ENCODE measurements around the gene DDX39B. TPM values are rescaled to one million over a fixed set of nuclear protein-coding genes. Genes with fewer than 3 reads are reported as not detected.

Gene DDX39B
- total and polyA plus RNA-seq, 2 donors (not counting 3 experiments of a cell fraction or from before 2014, with no cell fraction given) = 453 to 766 TPM

DNA sequence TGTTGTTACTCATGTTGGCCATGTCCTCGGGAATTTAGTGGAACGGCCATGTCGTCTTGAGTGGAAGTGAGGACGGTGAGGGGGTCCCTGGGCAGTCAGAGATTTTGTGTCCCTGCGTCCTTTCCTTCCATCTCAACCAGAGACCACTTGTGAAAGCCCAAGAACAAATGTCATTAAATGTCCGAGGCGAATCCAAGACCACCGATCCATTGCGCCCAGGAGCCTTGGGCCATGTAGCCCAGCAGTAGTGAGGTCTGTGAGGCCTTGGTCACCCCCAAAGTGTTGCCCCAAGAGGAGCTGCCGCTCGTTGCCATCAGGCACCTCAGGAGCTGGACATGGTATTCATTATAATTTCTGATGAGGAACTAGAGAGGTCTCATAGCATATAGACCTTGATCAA lies 61.2 kb downstream of the DDX39B start:
- ChIA-PET CTCF (no interaction called here), POLR2A (no interaction called here)
- Histone ChIP-seq H2AFZ (ENCODE audit: low read depth, low read length) (no peak overlapping the region), H3K36me3 (ENCODE audit: control insufficient read depth in 2 of 2, extremely low read depth in 1 of 2, insufficient read depth in 2 of 2, low read length in 2 of 2) (no peaks in the 10 kb centered on the region), H3K9ac (replicated peaks; ENCODE audit: extremely low read depth, insufficient read depth, low read length) (no peak overlapping the region), H3K4me3 (replicated peaks in 1 of 3; ENCODE audit: insufficient read depth in 1 of 3, low read depth in 1 of 3, low read length in 3 of 3) (no peak overlapping the region), H3K27me3 (ENCODE audit: control insufficient read depth in 2 of 2, insufficient read depth in 2 of 2, low read length in 2 of 2) (peaks cover 5 to 15% of the 10 kb centered on the region in 2 experiments), H3K79me2 (ENCODE audit: control insufficient read depth, insufficient read depth, low read length) (no peaks in the 10 kb centered on the region), H3K27ac (ENCODE audit: insufficient read depth, low read depth, low read length) (no peak overlapping the region), H3K9me3 (replicated peaks; ENCODE audit: control insufficient read depth, insufficient read depth, low read length) (no peaks in the 10 kb centered on the region), H3K9me1 (replicated peaks; ENCODE audit: control insufficient read depth, extremely low read depth, insufficient read depth, low read length) (no peaks in the 10 kb centered on the region), H3K4me2 (ENCODE audit: insufficient read depth, low read length) (no peak overlapping the region), H4K20me1 (replicated peaks; ENCODE audit: control insufficient read depth, extremely low read depth, insufficient read depth, low read length) (no peaks in the 10 kb centered on the region), H3K4me1 (ENCODE audit: control insufficient read depth, extremely low read depth, insufficient read depth, low read length) (peaks cover 2% of the 10 kb centered on the region)
- FAIRE-seq (no peak), DNase-seq (ENCODE audit: low read depth, low spot score) (no peak)
- dilution Hi-C loops (cut with MboI; ENCODE audit: extremely low pct_ligation_motif_present, low sequenced_read_pairs) = no loop called here
- TF ChIP-seq FOS (IDR thresholded peaks at IDR 0.05; ENCODE audit: borderline replicate concordance, insufficient read depth, low read length) (no peak), POLR2A (IDR thresholded peaks at IDR 0.05; ENCODE audit: low read depth, low read length) (no peak), JUN (IDR thresholded peaks at IDR 0.05; ENCODE audit: borderline replicate concordance, insufficient read depth, insufficient read length, low read depth) (no peak), POLR2AphosphoS5 (IDR thresholded peaks at IDR 0.05; ENCODE audit: insufficient read depth, low read depth, low read length) (no peak), MYC (IDR thresholded peaks at IDR 0.05; ENCODE audit: low read depth, low read length) (no peak), EZH2 (IDR thresholded peaks at IDR 0.05; ENCODE audit: borderline replicate concordance, low read depth, low read length, severe bottlenecking) (no peak), CTCF (IDR thresholded peaks at IDR 0.05; ENCODE audit: extremely low read depth in 1 of 2, insufficient read depth in 1 of 2, low read depth in 1 of 2, low read length in 2 of 2) (no peak), GATA2 (IDR thresholded peaks at IDR 0.05; ENCODE audit: insufficient read depth, insufficient read length, low read depth, low read length) (no peak)
- TF ChIP-seq, protein P1, sequence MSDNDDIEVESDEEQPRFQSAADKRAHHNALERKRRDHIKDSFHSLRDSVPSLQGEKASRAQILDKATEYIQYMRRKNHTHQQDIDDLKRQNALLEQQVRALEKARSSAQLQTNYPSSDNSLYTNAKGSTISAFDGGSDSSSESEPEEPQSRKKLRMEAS (IDR thresholded peaks at IDR 0.05; ENCODE audit: insufficient read depth, insufficient read length) = no peak
- no TSS peak for BruUV-seq (replicated peaks)
- intact Hi-C loops (cut with micrococcal nuclease) = no loop called here

Small RNAs within 50 kb of the gene (small RNA-seq; reads per million reads assigned to genes)
- gene AL663061.1 (ENCODE audit: insufficient read depth, insufficient read length, low read depth, low replicate concordance) = not detected
- gene RF00019 (ENCODE audit: insufficient read depth, insufficient read length, low read depth, low replicate concordance) = not detected
- gene SNORD117 (ENCODE audit: insufficient read depth, insufficient read length, low read depth, low replicate concordance) = 692 reads per million, percentile 100 among the genes with 10 or more reads in this experiment
- not detected for gene SNORD84 (ENCODE audit: insufficient read depth, insufficient read length, low read depth, low replicate concordance)

Other genes starting within 250 kb of the DDX39B start
- 111 and 126 TPM in 2 replicates for gene HLA-B, start 184.8 kb downstream of the DDX39B start, total RNA-seq
- gene HLA-B, start 184.8 kb downstream of the DDX39B start, polyA plus RNA-seq = 119 and 151 TPM in 2 replicates
- gene MICA, start 138.4 kb downstream of the DDX39B start, total RNA-seq = 42.5 and 45.2 TPM in 2 replicates
- 99.3 and 101 TPM in 2 replicates for gene MICA, start 138.4 kb downstream of the DDX39B start, polyA plus RNA-seq
- 25.9 and 36.3 TPM in 2 replicates for gene MICB, start 43.9 kb downstream of the DDX39B start, total RNA-seq
- gene MICB, start 43.9 kb downstream of the DDX39B start, polyA plus RNA-seq = 32.8 and 35.7 TPM in 2 replicates
- not detected in 2 replicates for gene MCCD1, start 13.0 kb downstream of the DDX39B start, total RNA-seq
- not detected in 2 replicates for gene MCCD1, start 13.0 kb downstream of the DDX39B start, polyA plus RNA-seq
- 0.84 and 1.4 TPM in 2 replicates for gene ATP6V1G2, start 4.6 kb upstream of the DDX39B start, total RNA-seq
- gene ATP6V1G2, start 4.6 kb upstream of the DDX39B start, polyA plus RNA-seq = 0.64 and 0.70 TPM in 2 replicates
- gene NFKBIL1, start 5.6 kb upstream of the DDX39B start, total RNA-seq = 14.6 and 15.5 TPM in 2 replicates
- gene NFKBIL1, start 5.6 kb upstream of the DDX39B start, polyA plus RNA-seq = 9.9 and 14.2 TPM in 2 replicates
- gene LTA, start 30.3 kb upstream of the DDX39B start, total RNA-seq = 0.46 TPM in 1 of 2 replicates, not detected in the other
- 0.08 TPM in 1 of 2 replicates, not detected in the other for gene LTA, start 30.3 kb upstream of the DDX39B start, polyA plus RNA-seq
- not detected in 2 replicates for gene TNF, start 33.6 kb upstream of the DDX39B start, total RNA-seq
- not detected in 2 replicates for gene TNF, start 33.6 kb upstream of the DDX39B start, polyA plus RNA-seq
- 1.2 and 1.3 TPM in 2 replicates for gene LTB, start 40.4 kb upstream of the DDX39B start, total RNA-seq
- 1.8 and 2.1 TPM in 2 replicates for gene LTB, start 40.4 kb upstream of the DDX39B start, polyA plus RNA-seq
- gene LST1, start 44.3 kb upstream of the DDX39B start, total RNA-seq = 1.00 and 2.0 TPM in 2 replicates
- gene LST1, start 44.3 kb upstream of the DDX39B start, polyA plus RNA-seq = 1.1 and 1.8 TPM in 2 replicates
- gene NCR3, start 51.0 kb upstream of the DDX39B start, total RNA-seq = not detected in 2 replicates
- not detected in 2 replicates for gene NCR3, start 51.0 kb upstream of the DDX39B start, polyA plus RNA-seq
- gene AIF1, start 73.2 kb upstream of the DDX39B start, total RNA-seq = not detected in 2 replicates
- gene AIF1, start 73.2 kb upstream of the DDX39B start, polyA plus RNA-seq = not detected in 2 replicates
- 218 and 229 TPM in 2 replicates for gene PRRC2A, start 78.7 kb upstream of the DDX39B start, total RNA-seq
- 88.4 and 114 TPM in 2 replicates for gene PRRC2A, start 78.7 kb upstream of the DDX39B start, polyA plus RNA-seq
- gene BAG6, start 110.7 kb upstream of the DDX39B start, total RNA-seq = 314 and 322 TPM in 2 replicates
- gene BAG6, start 110.7 kb upstream of the DDX39B start, polyA plus RNA-seq = 190 and 234 TPM in 2 replicates
- 0.97 TPM in 1 of 2 replicates, not detected in the other for gene APOM, start 113.9 kb upstream of the DDX39B start, total RNA-seq
- gene APOM, start 113.9 kb upstream of the DDX39B start, polyA plus RNA-seq = 2.5 and 2.6 TPM in 2 replicates
- gene C6orf47, start 118.8 kb upstream of the DDX39B start, total RNA-seq = 12.8 and 15.0 TPM in 2 replicates
- gene C6orf47, start 118.8 kb upstream of the DDX39B start, polyA plus RNA-seq = 5.6 and 5.8 TPM in 2 replicates
- gene GPANK1, start 123.0 kb upstream of the DDX39B start, total RNA-seq = 11.7 and 12.6 TPM in 2 replicates
- 13.3 and 17.5 TPM in 2 replicates for gene GPANK1, start 123.0 kb upstream of the DDX39B start, polyA plus RNA-seq
- gene CSNK2B, start 124.1 kb upstream of the DDX39B start, total RNA-seq = 206 and 214 TPM in 2 replicates
- 159 and 160 TPM in 2 replicates for gene CSNK2B, start 124.1 kb upstream of the DDX39B start, polyA plus RNA-seq
- 23.9 and 25.0 TPM in 2 replicates for gene LY6G5B, start 128.0 kb upstream of the DDX39B start, total RNA-seq
- 13.7 and 15.4 TPM in 2 replicates for gene LY6G5B, start 128.0 kb upstream of the DDX39B start, polyA plus RNA-seq
- 5.2 and 8.2 TPM in 2 replicates for gene LY6G5C, start 139.1 kb upstream of the DDX39B start, total RNA-seq
- 11.4 and 11.8 TPM in 2 replicates for gene LY6G5C, start 139.1 kb upstream of the DDX39B start, polyA plus RNA-seq
- 41.3 and 48.9 TPM in 2 replicates for gene ABHD16A, start 161.3 kb upstream of the DDX39B start, total RNA-seq
- 60.1 and 60.3 TPM in 2 replicates for gene ABHD16A, start 161.3 kb upstream of the DDX39B start, polyA plus RNA-seq
- gene LY6G6F, start 164.9 kb upstream of the DDX39B start, total RNA-seq = not detected in 2 replicates
- gene LY6G6F, start 164.9 kb upstream of the DDX39B start, polyA plus RNA-seq = not detected in 2 replicates
- gene LY6G6D, start 173.3 kb upstream of the DDX39B start, total RNA-seq = not detected in 2 replicates
- gene LY6G6D, start 173.3 kb upstream of the DDX39B start, polyA plus RNA-seq = not detected in 2 replicates
- gene LY6G6C, start 179.7 kb upstream of the DDX39B start, total RNA-seq = 0.35 TPM in 1 of 2 replicates, not detected in the other
- gene LY6G6C, start 179.7 kb upstream of the DDX39B start, polyA plus RNA-seq = 0.33 and 0.41 TPM in 2 replicates
- not detected in 2 replicates for gene MPIG6B, start 181.4 kb upstream of the DDX39B start, total RNA-seq
- not detected in 2 replicates for gene MPIG6B, start 181.4 kb upstream of the DDX39B start, polyA plus RNA-seq
- 109 and 116 TPM in 2 replicates for gene DDAH2, start 187.3 kb upstream of the DDX39B start, total RNA-seq
- gene DDAH2, start 187.3 kb upstream of the DDX39B start, polyA plus RNA-seq = 168 and 176 TPM in 2 replicates
- gene CLIC1, start 194.5 kb upstream of the DDX39B start, total RNA-seq = 535 and 543 TPM in 2 replicates
- gene CLIC1, start 194.5 kb upstream of the DDX39B start, polyA plus RNA-seq = 569 and 578 TPM in 2 replicates
- 43.2 and 43.8 TPM in 2 replicates for gene MSH5, start 198.0 kb upstream of the DDX39B start, total RNA-seq
- 24.5 and 27.1 TPM in 2 replicates for gene MSH5, start 198.0 kb upstream of the DDX39B start, polyA plus RNA-seq
- 9.4 and 11.7 TPM in 2 replicates for gene SAPCD1, start 220.7 kb upstream of the DDX39B start, total RNA-seq
- gene SAPCD1, start 220.7 kb upstream of the DDX39B start, polyA plus RNA-seq = 1.6 and 3.0 TPM in 2 replicates
- gene VWA7, start 235.3 kb upstream of the DDX39B start, total RNA-seq = 0.25 and 0.51 TPM in 2 replicates
- 0.11 and 0.21 TPM in 2 replicates for gene VWA7, start 235.3 kb upstream of the DDX39B start, polyA plus RNA-seq

Data from endothelial cell of umbilical vein (primary cell).